DOHH2 (cell line): Measurements from ENCODE around the gene PROSER1.
"Not testable (repeated sequence)": the region's sequence is repeated elsewhere in the genome, so short reads cannot be mapped to it uniquely, and the experiment has no call there.

Experiments
- H3F3A ChIP-seq: fragments of 200-600 bp; sonication (generic), shearing (Covaris generic); 2 replicates; pipeline ENCODE4 v1.6.0; 2016; ENCODE audit warnings: antibody characterized with exemption, mild to moderate bottlenecking; ENCODE audit not compliant: control insufficient read depth, insufficient read depth
- H3K27ac ChIP-seq: fragments of 200-600 bp; sonication (generic); 2 replicates; pipeline ENCODE4 v1.5.1; 2014; ENCODE audit warnings: low read depth, mild to moderate bottlenecking, low read length, moderate library complexity
- H3K27me3 ChIP-seq: fragments of 200-600 bp; sonication (generic); 2 replicates; pipeline ENCODE4 v1.6.1; 2014; ENCODE audit warnings: mild to moderate bottlenecking, low read length, mixed read lengths; ENCODE audit not compliant: control insufficient read depth
- H3K36me3 ChIP-seq: fragments of 200-600 bp; sonication (generic); 2 replicates; pipeline ENCODE4 v1.6.1; 2014; ENCODE audit warnings: mild to moderate bottlenecking, low read length, moderate library complexity, mixed read lengths; ENCODE audit not compliant: control insufficient read depth
- H3K4me1 ChIP-seq: fragments of 200-600 bp; sonication (generic); 2 replicates; pipeline ENCODE4 v1.6.1; 2014; ENCODE audit warnings: mild to moderate bottlenecking, low read length, mixed read lengths; ENCODE audit not compliant: control insufficient read depth
- H3K4me2 ChIP-seq: fragments of 200-600 bp; sonication (generic); 2 replicates; pipeline ENCODE4 v1.6.0; 2014; ENCODE audit warnings: mild to moderate bottlenecking, low read length, moderate library complexity
- H3K4me3 ChIP-seq: fragments of 200-600 bp; sonication (generic); 2 replicates; pipeline ENCODE4 v1.5.1; 2014; ENCODE audit warnings: mild to moderate bottlenecking, low read length, mixed read lengths
- H3K79me2 ChIP-seq: fragments of 200-600 bp; sonication (generic); 2 replicates; pipeline ENCODE4 v1.6.1; 2014; ENCODE audit warnings: mild to moderate bottlenecking, low read length, mixed read lengths; ENCODE audit not compliant: control insufficient read depth
- H3K9me2 ChIP-seq: fragments of 200-600 bp; sonication (generic); replicated peaks from 2 replicates; pipeline ENCODE4 v1.6.1; 2014; ENCODE audit warnings: mild to moderate bottlenecking, low read length, mixed read lengths; ENCODE audit not compliant: control insufficient read depth
- H3K9me3 ChIP-seq: fragments of 200-600 bp; sonication (generic); 2 replicates; pipeline ENCODE4 v1.6.1; 2014; ENCODE audit warnings: antibody characterized with exemption, low read length, mixed read lengths; ENCODE audit not compliant: control insufficient read depth, insufficient read depth
- H4K20me1 ChIP-seq: fragments of 200-600 bp; sonication (generic); 2 replicates; pipeline ENCODE4 v1.6.0; 2014; ENCODE audit warnings: low read depth, mild to moderate bottlenecking, antibody characterized with exemption, low read length, moderate library complexity; ENCODE audit not compliant: control insufficient read depth, insufficient read depth
- CTCF ChIP-seq: fragments of 200-600 bp; sonication (generic); IDR thresholded peaks from one replicate; pipeline ENCODE4 v1.5.1; 2014; ENCODE audit warnings: antibody characterized with exemption, mild to moderate bottlenecking, low read depth, low read length; ENCODE audit not compliant: poor library complexity, severe bottlenecking
- EZH2phosphoT487 ChIP-seq: fragments of 200-600 bp; sonication (generic); IDR thresholded peaks from 2 replicates; pipeline ENCODE4 v1.6.1; 2017; ENCODE audit warnings: borderline replicate concordance, mild to moderate bottlenecking, antibody characterized with exemption, low read length, moderate library complexity, mixed read lengths

The PROSER1 gene

GRCh38 chr13:39013462-39013861 lies 24.4 kb downstream of the PROSER1 start:
- Histone ChIP-seq H3K4me2 (no peak overlapping the region), H3K4me3 (no peak overlapping the region), H3F3A (no peaks in the 10 kb centered on the region), H3K79me2 (no peaks in the 10 kb centered on the region), H3K27ac (no peak overlapping the region), H3K4me1 (no peaks in the 10 kb centered on the region), H3K27me3 (no peaks in the 10 kb centered on the region), H4K20me1 (no peaks in the 10 kb centered on the region), H3K9me2 (no peaks in the 10 kb centered on the region), H3K36me3 (peaks cover 83% of the 10 kb centered on the region), H3K9me3 (no peaks in the 10 kb centered on the region)
- TF ChIP-seq CTCF (no peak), EZH2phosphoT487 (no peak)

- Histone ChIP-seq H3K79me2 (no peaks in the 10 kb centered on the region), H3K4me1 (no peaks in the 10 kb centered on the region), H3K4me2 (no peak overlapping the region), H3K9me2 (no peaks in the 10 kb centered on the region), H3K27me3 (no peaks in the 10 kb centered on the region), H3K36me3 (peaks cover 77% of the 10 kb centered on the region), H4K20me1 (no peaks in the 10 kb centered on the region), H3K9me3 (no peaks in the 10 kb centered on the region), H3F3A (no peaks in the 10 kb centered on the region), H3K27ac (no peak overlapping the region), H3K4me3 (no peak overlapping the region)
- TF ChIP-seq EZH2phosphoT487 (no peak), CTCF (no peak)
These were observed 25.3 kb downstream of the PROSER1 start for GRCh38 chr13:39012608-39013007.

GRCh38 chr13:39006371-39007111 lies 31.3 kb downstream of the PROSER1 start:
- not testable (repeated sequence) for H3K4me2 ChIP-seq, H3K79me2 ChIP-seq, H3K9me3 ChIP-seq, H3K27me3 ChIP-seq, H3K4me1 ChIP-seq, H4K20me1 ChIP-seq, H3F3A ChIP-seq, H3K9me2 ChIP-seq, H3K27ac ChIP-seq, H3K4me3 ChIP-seq
- H3K36me3 ChIP-seq: peaks cover 21% of the 10 kb centered on the region

GRCh38 chr13:38998739-38999138 lies 39.1 kb downstream of the PROSER1 start:
- H3F3A ChIP-seq: no peaks in the 10 kb centered on the region
- H3K4me3 ChIP-seq: no peak overlapping the region
- no peaks in the 10 kb centered on the region for H4K20me1 ChIP-seq
- H3K27me3 ChIP-seq: no peaks in the 10 kb centered on the region
- no peaks in the 10 kb centered on the region for H3K9me3 ChIP-seq
- no peaks in the 10 kb centered on the region for H3K9me2 ChIP-seq
- H3K36me3 ChIP-seq: no peaks in the 10 kb centered on the region
- TF ChIP-seq CTCF (no peak), EZH2phosphoT487 (no peak)
- H3K4me1 ChIP-seq: no peaks in the 10 kb centered on the region
- no peak overlapping the region for H3K27ac ChIP-seq
- H3K79me2 ChIP-seq: no peaks in the 10 kb centered on the region
- H3K4me2 ChIP-seq: no peak overlapping the region
